ENCODE measurements around the gene CCL7.

Gene CCL7

GRCh38 chr17:34255841-34256240 lies 14.2 kb upstream of the CCL7 start:
- Histone ChIP-seq H3K9ac (ENCODE audit: low read length in 2 of 2) (peak overlapping the region; percentile 56 to 72), H3K9me3 (ENCODE audit: control insufficient read depth in 2 of 2, low read length in 2 of 2) (no peaks in the 10 kb centered on the region), H3K4me1 (ENCODE audit: control insufficient read depth, insufficient read depth, low read length) (peaks cover 54% of the 10 kb centered on the region), H3K4me3 (ENCODE audit: low read length in 2 of 2) (peak overlapping the region; percentile 51 to 75), H3K27me3 (ENCODE audit: control insufficient read depth in 1 of 2, insufficient read depth in 2 of 2, low read length in 2 of 2) (no peaks in the 10 kb centered on the region), H3K36me3 (ENCODE audit: control insufficient read depth in 2 of 2, insufficient read depth in 2 of 2, low read length in 2 of 2) (no peaks in the 10 kb centered on the region), H3K27ac (ENCODE audit: low read length) (peak overlapping the region; percentile 75)

- peaks cover 39% of the 10 kb centered on the region for H3K4me1 ChIP-seq (ENCODE audit: control insufficient read depth, insufficient read depth, low read length)
- H3K27me3 ChIP-seq (ENCODE audit: control insufficient read depth in 1 of 2, insufficient read depth in 2 of 2, low read length in 2 of 2) = no peaks in the 10 kb centered on the region
- no peaks in the 10 kb centered on the region for H3K9me3 ChIP-seq (ENCODE audit: control insufficient read depth in 2 of 2, low read length in 2 of 2)
- no peaks in the 10 kb centered on the region for H3K36me3 ChIP-seq (ENCODE audit: control insufficient read depth in 2 of 2, insufficient read depth in 2 of 2, low read length in 2 of 2)
- H3K27ac ChIP-seq (ENCODE audit: low read length) = no peak overlapping the region
- no peak overlapping the region for H3K4me3 ChIP-seq (ENCODE audit: low read length in 2 of 2)
- H3K9ac ChIP-seq (ENCODE audit: low read length in 2 of 2) = no peak overlapping the region
Observed at GRCh38 chr17:34257299-34257985, 12.6 kb upstream of the CCL7 start.

GRCh38 chr17:34257986-34258326 lies 12.1 kb upstream of the CCL7 start:
- Histone ChIP-seq H3K36me3 (ENCODE audit: control insufficient read depth in 2 of 2, insufficient read depth in 2 of 2, low read length in 2 of 2) (no peaks in the 10 kb centered on the region), H3K27me3 (ENCODE audit: control insufficient read depth in 1 of 2, insufficient read depth in 2 of 2, low read length in 2 of 2) (no peaks in the 10 kb centered on the region), H3K9me3 (ENCODE audit: control insufficient read depth in 2 of 2, low read length in 2 of 2) (no peaks in the 10 kb centered on the region), H3K4me3 (ENCODE audit: low read length in 2 of 2) (no peak overlapping the region), H3K4me1 (ENCODE audit: control insufficient read depth, insufficient read depth, low read length) (peaks cover 34% of the 10 kb centered on the region), H3K9ac (ENCODE audit: low read length in 2 of 2) (no peak overlapping the region), H3K27ac (ENCODE audit: low read length) (no peak overlapping the region)

- H3K27me3 ChIP-seq (ENCODE audit: control insufficient read depth in 1 of 2, insufficient read depth in 2 of 2, low read length in 2 of 2) = no peaks in the 10 kb centered on the region
- H3K9ac ChIP-seq (ENCODE audit: low read length in 2 of 2) = no peak overlapping the region
- H3K36me3 ChIP-seq (ENCODE audit: control insufficient read depth in 2 of 2, insufficient read depth in 2 of 2, low read length in 2 of 2) = no peaks in the 10 kb centered on the region
- no peaks in the 10 kb centered on the region for H3K9me3 ChIP-seq (ENCODE audit: control insufficient read depth in 2 of 2, low read length in 2 of 2)
- no peak overlapping the region for H3K27ac ChIP-seq (ENCODE audit: low read length)
- no peak overlapping the region for H3K4me3 ChIP-seq (ENCODE audit: low read length in 2 of 2)
- H3K4me1 ChIP-seq (ENCODE audit: control insufficient read depth, insufficient read depth, low read length) = peaks cover 22% of the 10 kb centered on the region
Observed at GRCh38 chr17:34259146-34259545, 10.9 kb upstream of the CCL7 start.

- H3K4me1 ChIP-seq (ENCODE audit: control insufficient read depth, insufficient read depth, low read length) = peaks cover 5% of the 10 kb centered on the region
- H3K4me3 ChIP-seq (ENCODE audit: low read length in 2 of 2) = no peak overlapping the region
- no peaks in the 10 kb centered on the region for H3K36me3 ChIP-seq (ENCODE audit: control insufficient read depth in 2 of 2, insufficient read depth in 2 of 2, low read length in 2 of 2)
- H3K9ac ChIP-seq (ENCODE audit: low read length in 2 of 2) = no peak overlapping the region
- H3K27ac ChIP-seq (ENCODE audit: low read length) = no peak overlapping the region
- no peaks in the 10 kb centered on the region for H3K9me3 ChIP-seq (ENCODE audit: control insufficient read depth in 2 of 2, low read length in 2 of 2)
- no peaks in the 10 kb centered on the region for H3K27me3 ChIP-seq (ENCODE audit: control insufficient read depth in 1 of 2, insufficient read depth in 2 of 2, low read length in 2 of 2)
Observed at GRCh38 chr17:34260861-34261260, 9.2 kb upstream of the CCL7 start.

- no peak overlapping the region for H3K9ac ChIP-seq (ENCODE audit: low read length in 2 of 2)
- H3K4me3 ChIP-seq (ENCODE audit: low read length in 2 of 2) = no peak overlapping the region
- H3K27ac ChIP-seq (ENCODE audit: low read length) = no peak overlapping the region
- H3K9me3 ChIP-seq (ENCODE audit: control insufficient read depth in 2 of 2, low read length in 2 of 2) = no peaks in the 10 kb centered on the region
- no peaks in the 10 kb centered on the region for H3K36me3 ChIP-seq (ENCODE audit: control insufficient read depth in 2 of 2, insufficient read depth in 2 of 2, low read length in 2 of 2)
- H3K4me1 ChIP-seq (ENCODE audit: control insufficient read depth, insufficient read depth, low read length) = no peaks in the 10 kb centered on the region
- H3K27me3 ChIP-seq (ENCODE audit: control insufficient read depth in 1 of 2, insufficient read depth in 2 of 2, low read length in 2 of 2) = no peaks in the 10 kb centered on the region
Observed at GRCh38 chr17:34261568-34262337, 8.3 kb upstream of the CCL7 start.

GRCh38 chr17:34265711-34266110 lies 4.3 kb upstream of the CCL7 start:
- no peaks in the 10 kb centered on the region for H3K36me3 ChIP-seq (ENCODE audit: control insufficient read depth in 2 of 2, insufficient read depth in 2 of 2, low read length in 2 of 2)
- no peak overlapping the region for H3K27ac ChIP-seq (ENCODE audit: low read length)
- H3K4me1 ChIP-seq (ENCODE audit: control insufficient read depth, insufficient read depth, low read length) = no peaks in the 10 kb centered on the region
- H3K4me3 ChIP-seq (ENCODE audit: low read length in 2 of 2) = no peak overlapping the region
- H3K27me3 ChIP-seq (ENCODE audit: control insufficient read depth in 1 of 2, insufficient read depth in 2 of 2, low read length in 2 of 2) = no peaks in the 10 kb centered on the region
- H3K9ac ChIP-seq (ENCODE audit: low read length in 2 of 2) = no peak overlapping the region
- H3K9me3 ChIP-seq (ENCODE audit: control insufficient read depth in 2 of 2, low read length in 2 of 2) = no peaks in the 10 kb centered on the region

- Histone ChIP-seq H3K27me3 (ENCODE audit: control insufficient read depth in 1 of 2, insufficient read depth in 2 of 2, low read length in 2 of 2) (no peaks in the 10 kb centered on the region), H3K9me3 (ENCODE audit: control insufficient read depth in 2 of 2, low read length in 2 of 2) (no peaks in the 10 kb centered on the region), H3K36me3 (ENCODE audit: control insufficient read depth in 2 of 2, insufficient read depth in 2 of 2, low read length in 2 of 2) (no peaks in the 10 kb centered on the region), H3K4me1 (ENCODE audit: control insufficient read depth, insufficient read depth, low read length) (no peaks in the 10 kb centered on the region), H3K9ac (ENCODE audit: low read length in 2 of 2) (no peak overlapping the region), H3K4me3 (ENCODE audit: low read length in 2 of 2) (no peak overlapping the region), H3K27ac (ENCODE audit: low read length) (no peak overlapping the region)
Observed at GRCh38 chr17:34275881-34276280, 5.9 kb downstream of the CCL7 start.

- H3K9ac ChIP-seq (ENCODE audit: low read length in 2 of 2) = no peak overlapping the region
- no peak overlapping the region for H3K4me3 ChIP-seq (ENCODE audit: low read length in 2 of 2)
- H3K36me3 ChIP-seq (ENCODE audit: control insufficient read depth in 2 of 2, insufficient read depth in 2 of 2, low read length in 2 of 2) = no peaks in the 10 kb centered on the region
- no peak overlapping the region for H3K27ac ChIP-seq (ENCODE audit: low read length)
- no peaks in the 10 kb centered on the region for H3K27me3 ChIP-seq (ENCODE audit: control insufficient read depth in 1 of 2, insufficient read depth in 2 of 2, low read length in 2 of 2)
- no peaks in the 10 kb centered on the region for H3K4me1 ChIP-seq (ENCODE audit: control insufficient read depth, insufficient read depth, low read length)
- H3K9me3 ChIP-seq (ENCODE audit: control insufficient read depth in 2 of 2, low read length in 2 of 2) = no peaks in the 10 kb centered on the region
Observed at GRCh38 chr17:34276826-34277225, 6.8 kb downstream of the CCL7 start.

GRCh38 chr17:34283571-34283970 lies 13.6 kb downstream of the CCL7 start:
- peaks cover 3% of the 10 kb centered on the region for H3K4me1 ChIP-seq (ENCODE audit: control insufficient read depth, insufficient read depth, low read length)
- no peak overlapping the region for H3K4me3 ChIP-seq (ENCODE audit: low read length in 2 of 2)
- H3K9ac ChIP-seq (ENCODE audit: low read length in 2 of 2) = no peak overlapping the region
- no peaks in the 10 kb centered on the region for H3K9me3 ChIP-seq (ENCODE audit: control insufficient read depth in 2 of 2, low read length in 2 of 2)
- H3K36me3 ChIP-seq (ENCODE audit: control insufficient read depth in 2 of 2, insufficient read depth in 2 of 2, low read length in 2 of 2) = no peaks in the 10 kb centered on the region
- peaks cover 0 to 2% of the 10 kb centered on the region in 2 donors for H3K27me3 ChIP-seq (ENCODE audit: control insufficient read depth in 1 of 2, insufficient read depth in 2 of 2, low read length in 2 of 2)
- H3K27ac ChIP-seq (ENCODE audit: low read length) = no peak overlapping the region

GRCh38 chr17:34285286-34285792 lies 15.3 kb downstream of the CCL7 start, which contains the start of gene CCL11:
Gene CCL11 (plus strand): TSS chr17:34285742. CDS start chr17:34285809, 67 bp downstream.
- Histone ChIP-seq H3K36me3 (ENCODE audit: control insufficient read depth in 2 of 2, insufficient read depth in 2 of 2, low read length in 2 of 2) (no peaks in the 10 kb centered on the region), H3K4me1 (ENCODE audit: control insufficient read depth, insufficient read depth, low read length) (peaks cover 3% of the 10 kb centered on the region), H3K9ac (ENCODE audit: low read length in 2 of 2) (no peak within 1 kb of the TSS), H3K9me3 (ENCODE audit: control insufficient read depth in 2 of 2, low read length in 2 of 2) (no peaks in the 10 kb centered on the region), H3K27me3 (ENCODE audit: control insufficient read depth in 1 of 2, insufficient read depth in 2 of 2, low read length in 2 of 2) (peaks cover 0 to 2% of the 10 kb centered on the region in 2 donors), H3K27ac (ENCODE audit: low read length) (no peak within 1 kb of the TSS), H3K4me3 (ENCODE audit: low read length in 2 of 2) (no peak within 1 kb of the TSS)
